KMS-11 (cell line): ENCODE data around the gene CTSO.

Source experiments
- H2AFZ ChIP-seq: fragments of 200-600 bp; sonication (generic); 2 replicates; pipeline ENCODE4 v1.6.1; 2016; ENCODE audit warnings: antibody characterized with exemption, mixed run types, low read depth
- H3K27ac ChIP-seq: fragments of 200-600 bp; sonication (generic); 2 replicates; pipeline ENCODE4 v1.6.1; 2016; ENCODE audit warnings: mild to moderate bottlenecking, mixed run types
- H3K27me3 ChIP-seq: fragments of 200-600 bp; sonication (generic); 2 replicates; pipeline ENCODE4 v1.6.1; 2017; ENCODE audit warnings: mild to moderate bottlenecking, low read depth, mixed run types, moderate library complexity; ENCODE audit not compliant: insufficient read depth
- H3K36me3 ChIP-seq: fragments of 200-600 bp; sonication (generic); 2 replicates; pipeline ENCODE4 v1.6.1; 2017; ENCODE audit warnings: mild to moderate bottlenecking, mixed run types; ENCODE audit not compliant: insufficient read depth
- H3K4me1 ChIP-seq: fragments of 200-600 bp; sonication (generic); 2 replicates; pipeline ENCODE4 v1.6.1; 2016; ENCODE audit warnings: mild to moderate bottlenecking, low read depth, mixed run types; ENCODE audit not compliant: poor library complexity, severe bottlenecking
- H3K4me2 ChIP-seq: fragments of 200-600 bp; sonication (generic); 2 replicates; pipeline ENCODE4 v1.7.0; 2016; ENCODE audit warnings: mild to moderate bottlenecking, mixed run types
- H3K4me3 ChIP-seq: fragments of 200-600 bp; sonication (generic); IDR thresholded peaks from 2 replicates; pipeline ENCODE4 v1.6.1; 2017; ENCODE audit warnings: low read depth, low read length, mixed read lengths; ENCODE audit not compliant: insufficient read depth
- H3K79me2 ChIP-seq: fragments of 200-600 bp; sonication (generic); 2 replicates; pipeline ENCODE4 v1.6.1; 2016; ENCODE audit warnings: low read depth, mixed run types; ENCODE audit not compliant: insufficient read depth
- H3K9ac ChIP-seq: fragments of 200-600 bp; sonication (generic); 2 replicates; pipeline ENCODE4 v1.6.1; 2016; ENCODE audit warnings: mild to moderate bottlenecking, mixed run types
- H4K20me1 ChIP-seq: fragments of 200-600 bp; sonication (generic); 2 replicates; pipeline ENCODE4 v1.6.1; 2016; ENCODE audit warnings: mild to moderate bottlenecking, mixed run types; ENCODE audit not compliant: insufficient read depth
- TF ChIP-seq, protein P1 (sequence below): fragments of 200-600 bp; sonication (generic); conservative IDR thresholded peaks from 2 replicates; pipeline ENCODE4 v1.6.1; 2017; ENCODE audit warnings: low read depth, mild to moderate bottlenecking, antibody characterized with exemption, low read length, moderate library complexity, mixed read lengths

The CTSO gene

DNA sequence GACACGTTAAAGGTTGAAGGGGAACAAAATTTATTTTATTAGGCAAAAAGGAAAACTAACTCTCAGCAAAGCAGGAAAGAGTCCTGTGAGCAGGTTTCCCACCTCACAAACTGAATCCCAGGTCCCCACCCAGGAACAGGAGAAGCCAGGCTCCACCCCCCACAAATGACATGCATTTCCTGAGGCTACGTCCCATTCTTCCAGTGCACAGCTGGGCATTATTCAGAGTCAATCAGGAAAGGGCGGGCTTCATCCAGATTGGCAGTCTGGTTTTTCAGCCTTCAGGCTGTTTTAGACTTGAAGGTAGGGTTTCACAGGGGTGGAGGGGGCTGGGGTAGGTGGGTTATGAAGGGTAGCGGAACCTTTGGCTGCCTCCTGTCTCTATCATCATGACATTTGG, 75.7 kb downstream of the CTSO start:
- Histone ChIP-seq H4K20me1 (no peaks in the 10 kb centered on the region), H3K79me2 (no peaks in the 10 kb centered on the region), H3K27me3 (no peaks in the 10 kb centered on the region), H3K9ac (no peak overlapping the region), H3K27ac (no peak overlapping the region), H3K4me3 (no peak overlapping the region), H3K4me2 (no peak overlapping the region), H3K4me1 (peaks cover 12% of the 10 kb centered on the region), H3K36me3 (no peaks in the 10 kb centered on the region), H2AFZ (no peak overlapping the region)
- TF ChIP-seq, protein P1, sequence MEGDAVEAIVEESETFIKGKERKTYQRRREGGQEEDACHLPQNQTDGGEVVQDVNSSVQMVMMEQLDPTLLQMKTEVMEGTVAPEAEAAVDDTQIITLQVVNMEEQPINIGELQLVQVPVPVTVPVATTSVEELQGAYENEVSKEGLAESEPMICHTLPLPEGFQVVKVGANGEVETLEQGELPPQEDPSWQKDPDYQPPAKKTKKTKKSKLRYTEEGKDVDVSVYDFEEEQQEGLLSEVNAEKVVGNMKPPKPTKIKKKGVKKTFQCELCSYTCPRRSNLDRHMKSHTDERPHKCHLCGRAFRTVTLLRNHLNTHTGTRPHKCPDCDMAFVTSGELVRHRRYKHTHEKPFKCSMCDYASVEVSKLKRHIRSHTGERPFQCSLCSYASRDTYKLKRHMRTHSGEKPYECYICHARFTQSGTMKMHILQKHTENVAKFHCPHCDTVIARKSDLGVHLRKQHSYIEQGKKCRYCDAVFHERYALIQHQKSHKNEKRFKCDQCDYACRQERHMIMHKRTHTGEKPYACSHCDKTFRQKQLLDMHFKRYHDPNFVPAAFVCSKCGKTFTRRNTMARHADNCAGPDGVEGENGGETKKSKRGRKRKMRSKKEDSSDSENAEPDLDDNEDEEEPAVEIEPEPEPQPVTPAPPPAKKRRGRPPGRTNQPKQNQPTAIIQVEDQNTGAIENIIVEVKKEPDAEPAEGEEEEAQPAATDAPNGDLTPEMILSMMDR = no peak

DNA sequence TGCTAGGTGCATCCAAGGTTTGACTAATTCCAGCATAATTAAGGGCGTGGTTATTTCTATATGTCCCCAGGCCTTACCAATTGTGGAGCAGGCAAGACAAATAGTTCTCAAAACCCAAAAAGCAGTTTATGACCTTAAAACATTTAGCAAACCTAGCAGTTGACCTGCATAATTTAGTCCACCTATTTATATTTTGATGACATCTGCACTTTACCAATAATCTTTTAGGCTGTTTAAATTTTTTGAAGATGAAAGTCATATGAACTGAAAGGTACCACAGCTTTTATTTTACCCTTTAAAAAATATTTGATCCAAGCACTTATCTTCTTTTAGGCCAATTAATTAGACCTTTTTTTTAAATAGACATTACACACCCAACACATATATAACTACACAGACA, 77.8 kb downstream of the CTSO start:
- Histone ChIP-seq H4K20me1 (no peaks in the 10 kb centered on the region), H3K36me3 (no peaks in the 10 kb centered on the region), H3K4me1 (no peaks in the 10 kb centered on the region), H3K27ac (no peak overlapping the region), H3K9ac (no peak overlapping the region), H3K4me3 (no peak overlapping the region), H3K79me2 (no peaks in the 10 kb centered on the region), H3K27me3 (no peaks in the 10 kb centered on the region), H3K4me2 (no peak overlapping the region), H2AFZ (no peak overlapping the region)
- TF ChIP-seq, protein P1 = no peak
